Measurements from ENCODE around the gene STT3A.
"Not testable (repeated sequence)": the region's sequence is repeated elsewhere in the genome, so short reads cannot be mapped to it uniquely, and the experiment has no call there.

STT3A gene

DNA sequence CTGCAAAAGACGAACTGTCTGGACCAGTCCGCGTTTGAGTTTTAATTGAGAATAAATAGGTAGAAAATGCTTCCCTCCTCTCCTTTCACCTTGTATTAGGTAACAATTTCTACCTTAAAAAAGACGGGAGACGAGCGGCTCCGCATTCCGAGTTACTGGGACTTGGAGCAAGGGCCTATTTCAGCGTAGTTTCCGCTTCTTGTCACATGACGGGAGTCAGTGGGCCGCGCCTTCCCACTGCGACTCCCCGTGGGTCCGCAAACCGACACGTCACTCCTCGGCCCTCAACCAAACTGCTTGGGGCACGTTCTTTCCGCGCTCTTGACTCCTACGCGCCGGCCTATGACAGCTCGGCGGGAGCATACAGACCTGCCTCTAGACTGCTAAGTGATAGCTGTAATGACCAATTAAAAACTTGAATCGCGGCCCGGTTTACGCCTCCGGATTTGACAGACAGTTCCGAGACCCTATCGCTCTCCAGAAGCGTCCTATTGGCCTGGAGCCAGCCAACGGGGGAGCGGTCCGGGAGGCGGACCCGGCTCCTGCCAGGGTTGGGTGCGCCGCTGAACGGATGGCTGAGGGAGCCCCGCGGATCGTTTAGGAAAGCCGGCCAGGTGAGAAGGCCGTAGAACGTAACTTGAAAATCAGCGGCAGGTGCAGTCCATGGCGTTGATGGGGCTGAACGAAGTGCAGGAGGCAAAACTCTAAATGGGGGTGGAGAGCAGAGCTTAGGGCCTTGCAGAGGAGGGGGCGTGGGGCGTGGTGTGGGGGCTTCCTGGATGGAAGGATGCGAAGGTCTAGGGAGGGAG lies at the start of gene STT3A:
TSS of gene STT3A (plus strand) at position 548 of the 809 bp plus-strand sequence. CDS start 3,064 bp downstream, outside the sequence.
- DNase-seq: peak; percentile 100

DNA sequence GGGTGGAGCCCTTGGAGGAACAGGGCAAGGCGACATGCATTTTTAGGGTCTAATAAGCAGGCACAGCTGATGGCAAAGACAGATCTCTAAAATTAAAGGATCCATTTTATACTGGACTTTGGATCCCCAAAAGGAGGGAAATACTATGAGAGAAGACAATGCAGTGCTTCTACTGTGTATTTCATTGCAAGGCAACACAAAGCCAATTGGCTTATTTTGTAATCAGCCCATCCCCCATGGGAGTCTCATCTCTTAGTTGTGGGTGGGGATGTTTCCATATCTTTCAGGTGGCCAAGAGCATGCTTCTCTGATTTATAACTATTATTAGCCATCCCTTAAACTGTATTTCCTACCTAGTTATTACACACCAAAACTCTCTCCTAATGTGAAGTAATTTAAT lies 41.9 kb upstream of the STT3A start:
- DNase-seq: no peak

DNA sequence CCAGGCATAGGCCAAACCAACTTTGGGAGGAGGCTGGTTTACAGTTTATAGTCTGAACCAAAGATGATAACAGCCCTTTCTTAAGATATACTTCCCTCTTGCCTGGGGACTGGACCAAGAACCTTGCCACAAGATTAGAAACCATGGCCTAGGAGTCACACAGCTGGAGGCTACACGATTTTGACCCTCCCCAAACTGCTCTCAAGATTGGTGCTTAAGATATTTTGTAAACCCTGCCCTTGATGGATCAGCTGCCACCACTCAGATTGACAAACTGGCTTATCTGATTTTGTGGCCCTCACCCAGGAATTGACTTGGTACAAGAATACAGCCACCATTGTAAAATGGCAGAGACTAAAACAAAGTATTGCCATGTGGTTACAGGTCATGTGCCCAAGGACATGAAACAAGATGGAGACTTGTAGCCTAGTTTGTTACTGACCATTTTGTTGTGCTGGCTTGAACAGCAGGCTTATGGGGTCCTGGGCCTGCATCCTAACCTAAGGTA lies 40.8 kb upstream of the STT3A start:
- DNase-seq: no peak

- no peak for DNase-seq
Observed at GRCh38 chr11:125552927-125553326, 39.7 kb upstream of the STT3A start.

GRCh38 chr11:125553357-125553756 lies 39.3 kb upstream of the STT3A start:
- no peak for DNase-seq

- no peak for DNase-seq
Observed at GRCh38 chr11:125554038-125554437, 38.6 kb upstream of the STT3A start.

DNA sequence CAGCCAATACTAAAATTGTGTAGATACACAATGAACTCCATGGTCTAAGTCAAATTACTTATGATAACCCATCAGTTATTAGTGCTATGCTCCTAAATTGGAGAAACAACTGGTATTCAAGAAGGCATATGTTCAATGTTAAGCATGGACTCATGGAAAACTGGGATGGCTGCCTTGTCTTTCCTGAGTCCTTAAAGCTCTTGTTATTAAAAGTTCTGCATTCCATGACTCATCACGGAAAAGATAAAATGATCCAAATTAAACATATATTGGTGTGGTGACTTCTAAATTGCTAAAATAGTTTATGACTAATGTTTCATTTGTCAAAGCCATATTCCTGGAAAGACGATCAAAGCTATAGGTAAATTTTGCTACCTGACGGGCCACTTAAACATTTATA lies 32.8 kb upstream of the STT3A start:
- DNase-seq: no peak

DNA sequence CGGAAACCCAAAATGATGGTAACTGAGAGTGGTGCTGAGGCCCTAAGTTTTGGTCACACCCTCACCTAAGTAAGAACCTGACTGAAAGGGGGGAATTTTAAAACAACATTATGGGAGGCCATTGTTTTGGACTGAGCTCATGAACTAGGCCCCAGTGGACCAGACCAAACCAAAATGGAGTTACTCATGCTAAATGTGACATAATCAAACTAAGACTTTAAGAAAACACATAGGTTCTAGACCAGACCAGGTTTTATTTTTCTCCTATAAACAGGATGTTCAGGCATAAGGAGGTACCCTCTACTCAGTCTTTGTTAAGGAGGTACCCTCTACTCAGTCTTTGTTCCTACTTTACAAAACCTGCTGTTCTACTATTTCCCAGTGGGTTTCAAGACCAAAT lies 30.7 kb upstream of the STT3A start:
- DNase-seq: no peak

GRCh38 chr11:125562430-125562829 lies 30.2 kb upstream of the STT3A start:
- no peak for DNase-seq

GRCh38 chr11:125564357-125564756 lies 28.3 kb upstream of the STT3A start:
- no peak for DNase-seq

- DNase-seq: no peak
Observed at GRCh38 chr11:125566235-125566634, 26.4 kb upstream of the STT3A start.

- peak; percentile 92 for DNase-seq
Observed at GRCh38 chr11:125568970-125569914, 23.4 kb upstream of the STT3A start, which contains the start of gene EI24. EI24 (plus strand) TSS chr11:125569477; CDS start chr11:125572528, 3,051 bp downstream.

GRCh38 chr11:125569915-125570621 lies 22.6 kb upstream of the STT3A start:
- DNase-seq: peak; percentile 33

- no peak for DNase-seq
Observed at GRCh38 chr11:125570952-125571351, 21.7 kb upstream of the STT3A start.

DNA sequence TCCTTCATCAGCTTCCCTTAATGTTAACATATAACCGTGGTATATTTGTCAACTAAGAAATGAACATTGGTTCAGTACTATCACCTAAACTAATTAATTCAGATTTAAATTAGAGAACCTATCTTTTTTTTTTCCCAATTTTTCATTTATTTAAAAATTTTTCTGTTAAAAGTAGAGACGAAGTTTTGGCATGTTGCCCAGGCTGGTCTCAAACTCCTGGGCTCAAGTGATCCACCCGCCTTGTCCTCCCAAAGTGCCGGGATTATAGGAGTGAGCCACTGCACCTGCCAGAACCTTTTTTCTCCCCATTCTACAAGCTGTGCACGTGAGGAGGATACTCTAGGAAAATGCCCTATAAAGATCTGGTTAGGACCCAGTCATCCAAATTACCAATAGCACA lies 19.7 kb upstream of the STT3A start:
- no peak for DNase-seq

DNA sequence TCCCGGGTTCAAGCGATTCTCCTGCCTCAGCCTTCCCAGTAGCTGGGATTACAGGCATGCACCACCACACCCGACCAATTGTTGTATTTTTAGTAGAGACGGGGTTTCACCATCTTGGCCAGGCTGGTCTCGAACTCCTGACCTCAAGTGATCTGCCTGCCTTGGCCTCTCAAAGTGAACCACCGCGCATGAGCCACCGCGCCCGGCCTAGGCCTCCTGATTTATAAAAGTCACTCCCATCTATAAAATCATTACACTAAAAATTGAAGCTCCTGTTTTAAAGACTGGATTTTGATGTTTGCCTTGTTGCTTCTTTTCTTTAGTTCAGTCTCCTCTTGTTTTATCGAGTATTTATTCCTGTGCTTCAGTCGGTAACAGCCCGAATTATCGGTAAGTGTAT lies 15.5 kb upstream of the STT3A start:
- not testable (repeated sequence) for DNase-seq

GRCh38 chr11:125578783-125579182 lies 13.9 kb upstream of the STT3A start:
- DNase-seq: no peak

GRCh38 chr11:125579811-125580210 lies 12.8 kb upstream of the STT3A start:
- no peak for DNase-seq

GRCh38 chr11:125583496-125583895 lies 9.2 kb upstream of the STT3A start:
- no peak for DNase-seq

- DNase-seq: no peak
Observed at GRCh38 chr11:125585487-125585886, 7.2 kb upstream of the STT3A start.

DNA sequence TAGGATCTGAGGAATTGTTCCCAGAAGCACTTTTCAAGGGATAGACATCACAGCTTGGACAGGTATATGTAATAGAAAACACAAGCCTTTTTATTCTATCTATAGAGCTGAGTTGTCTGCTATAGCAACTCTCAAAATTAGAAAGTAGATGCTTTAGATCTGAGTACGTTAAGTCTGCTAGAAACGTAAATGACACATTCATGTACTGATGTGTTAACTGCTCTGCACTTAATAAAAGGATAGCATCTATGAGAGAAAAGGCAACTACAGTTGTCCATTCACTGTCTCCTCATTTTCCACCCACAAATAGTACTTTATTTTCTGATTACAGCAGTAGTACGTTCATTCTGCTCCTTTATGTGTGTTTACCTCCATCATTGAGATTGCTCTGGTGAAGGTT lies 6.0 kb upstream of the STT3A start:
- no peak for DNase-seq

- no peak for DNase-seq
Observed at GRCh38 chr11:125587480-125587879, 5.2 kb upstream of the STT3A start.

DNA sequence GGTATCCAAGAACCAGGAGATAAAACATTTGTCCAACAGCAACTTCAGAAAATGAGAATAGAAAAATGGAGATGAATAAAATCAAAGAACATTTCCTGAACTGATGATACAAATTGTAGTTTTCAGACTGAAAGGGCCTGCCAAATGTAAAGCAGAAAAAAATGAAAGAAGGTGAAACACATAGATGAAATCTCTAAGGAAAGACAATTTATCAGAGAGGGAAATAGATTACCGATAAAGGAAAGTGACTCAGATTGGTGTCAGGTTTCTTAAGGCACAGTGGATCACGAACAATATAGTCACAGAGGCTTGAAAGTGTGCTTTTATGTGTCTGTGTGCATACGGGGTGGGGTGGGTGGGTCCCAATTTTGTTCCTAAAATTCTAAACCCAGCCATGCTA lies 4.1 kb upstream of the STT3A start:
- no peak for DNase-seq

Data from hematopoietic multipotent progenitor cell treated with erythropoietin and hydrocortisone succinate and interleukin-3 and kit ligand, for 8 days (in vitro differentiated cells).